CD14-positive monocyte (primary cell): Measurements from ENCODE around the gene EDIL3. TPM values are rescaled to one million over a fixed set of nuclear protein-coding genes. Genes with fewer than 3 reads are reported as not detected.

Experiments
- DNase-seq, 3 donors: peaks; one replicate each; pipeline ENCODE4 v3.0.0-alpha.2; 2011 to 2022
- H2AFZ ChIP-seq: 2 replicates; pipeline ENCODE4 v1.6.0; 2012; ENCODE audit warnings: mild to moderate bottlenecking, low read depth, low read length, inconsistent platforms; ENCODE audit not compliant: insufficient read depth, poor library complexity, severe bottlenecking
- H3K27ac ChIP-seq, 2 donors: 1 replicate in 1 of 2; 2 replicates in 1 of 2; pipeline ENCODE4 v1.5.1; 2012 to 2013; ENCODE audit warnings: low read length in 2 of 2, control low read depth in 1 of 2, inconsistent platforms in 1 of 2, low read depth in 1 of 2, mild to moderate bottlenecking in 1 of 2
- H3K27me3 ChIP-seq, 2 donors: one replicate each; pipeline versions ENCODE4 v1.6.0 to v1.6.1; 2011 to 2013; ENCODE audit warnings: low read length in 2 of 2; ENCODE audit not compliant: control insufficient read depth in 2 of 2, insufficient read depth in 2 of 2
- H3K36me3 ChIP-seq, 2 donors: replicated peaks in 1 of 2; 1 replicate in 1 of 2; 2 replicates in 1 of 2; pipeline versions ENCODE4 v1.5.1 to v1.6.1; 2012 to 2013; ENCODE audit warnings: low read length in 2 of 2, control low read depth in 1 of 2, inconsistent platforms in 1 of 2, mild to moderate bottlenecking in 1 of 2; ENCODE audit not compliant: insufficient read depth in 2 of 2, control insufficient read depth in 1 of 2
- H3K4me1 ChIP-seq, 2 donors: 1 replicate in 1 of 2; 2 replicates in 1 of 2; pipeline versions ENCODE4 v1.5.1 to v1.6.1; 2012 to 2013; ENCODE audit warnings: low read length in 2 of 2, control low read depth in 1 of 2, inconsistent platforms in 1 of 2, mild to moderate bottlenecking in 1 of 2, moderate library complexity in 1 of 2; ENCODE audit not compliant: insufficient read depth in 2 of 2, control insufficient read depth in 1 of 2
- H3K4me2 ChIP-seq: replicated peaks from 2 replicates; pipeline ENCODE3; 2012; ENCODE audit warnings: low read length, moderate library complexity, mild to moderate bottlenecking; ENCODE audit not compliant: poor library complexity, severe bottlenecking; ENCODE audit errors: extremely low read depth
- H3K4me3 ChIP-seq, 3 experiments: fragments of 200-600 bp in 1 of 3; sonication (generic) in 1 of 3; replicated peaks in 1 of 3; 1 replicate in 2 of 3; 2 replicates in 1 of 3; pipeline ENCODE4 v1.5.1; 2011 to 2013; ENCODE audit warnings: low read length in 3 of 3, mild to moderate bottlenecking in 3 of 3, control low read depth in 2 of 3, low read depth in 2 of 3, inconsistent platforms in 1 of 3, moderate library complexity in 1 of 3
- H3K79me2 ChIP-seq: 2 replicates; pipeline ENCODE4 v1.6.0; 2012; ENCODE audit warnings: mild to moderate bottlenecking, control low read depth, inconsistent platforms, low read length, moderate library complexity; ENCODE audit not compliant: insufficient read depth
- H3K9ac ChIP-seq: 2 replicates; pipeline ENCODE4 v1.6.0; 2017; ENCODE audit warnings: low read length, mild to moderate bottlenecking; ENCODE audit not compliant: insufficient read depth, poor library complexity, severe bottlenecking
- H3K9me3 ChIP-seq, 2 donors: replicated peaks in 1 of 2; 1 replicate in 1 of 2; 2 replicates in 1 of 2; pipeline versions ENCODE4 v1.5.1 to v1.6.1; 2012 to 2013; ENCODE audit warnings: low read length in 2 of 2, control low read depth in 1 of 2; ENCODE audit not compliant: control insufficient read depth in 1 of 2, insufficient read depth in 1 of 2
- H4K20me1 ChIP-seq: 2 replicates; pipeline ENCODE4 v1.6.0; 2012; ENCODE audit warnings: mild to moderate bottlenecking, low read length, control low read depth, moderate library complexity; ENCODE audit not compliant: insufficient read depth
- H3K27ac Mint-ChIP-seq, 7 donors: one replicate each; pipeline ENCODE4 v1.8.0; 2020; ENCODE audit warnings: mild to moderate bottlenecking in 7 of 7, mixed read lengths in 7 of 7, moderate library complexity in 6 of 7, inconsistent platforms in 2 of 7
- H3K27me3 Mint-ChIP-seq, 3 donors: one replicate each; pipeline ENCODE4 v1.8.0; 2021 to 2022; ENCODE audit warnings: low read depth in 3 of 3, mild to moderate bottlenecking in 3 of 3, mixed read lengths in 3 of 3, moderate library complexity in 3 of 3, inconsistent platforms in 1 of 3
- H3K36me3 Mint-ChIP-seq, 2 donors: one replicate each; pipeline ENCODE4 v1.8.0; 2020; ENCODE audit warnings: mixed read lengths in 2 of 2, inconsistent platforms in 1 of 2, mild to moderate bottlenecking in 1 of 2
- H3K4me1 Mint-ChIP-seq: one replicate; pipeline ENCODE4 v1.8.0; 2020; ENCODE audit warnings: mild to moderate bottlenecking, mixed read lengths
- H3K4me3 Mint-ChIP-seq, 2 donors: one replicate each; pipeline ENCODE4 v1.8.0; 2020; ENCODE audit warnings: mild to moderate bottlenecking in 2 of 2, mixed read lengths in 2 of 2, moderate library complexity in 1 of 2
- H3K9me3 Mint-ChIP-seq, 7 donors: one replicate each; pipeline ENCODE4 v1.8.0; 2020 to 2022; ENCODE audit warnings: mixed read lengths in 7 of 7, mild to moderate bottlenecking in 6 of 7, moderate library complexity in 6 of 7, inconsistent platforms in 2 of 7
- WGBS: methylation state at CpG from one replicate; pipeline ENCODE4 v1.1.5; 2013; ENCODE audit warnings: missing lambda C conversion rate; ENCODE audit not compliant: insufficient coverage; 5-methylcytosine and 5-hydroxymethylcytosine counted together
- intact Hi-C, 2 donors: fragments of 100-400 bp; cut with micrococcal nuclease; formaldehyde crosslinking; loops; one replicate each; pipeline versions ENCODE4 v1.15.0 to v1.15.1; 2023
- polyA plus RNA-seq, 3 donors: library from polyadenylated mRNA; depleted of rRNA in 1 of 3; unstranded in 2 of 3; stranded (reverse) in 1 of 3; fragments of 300-500 nt in 2 of 3; fragments of >200 nt in 1 of 3; fragmentation: Illumina TruSeq in 2 of 3; gene quantifications; 1 replicate in 2 of 3; 2 replicates in 1 of 3; pipeline ENCODE4 v1.2.3, GENCODE V29; 2012 to 2021
- TF ChIP-seq, protein P1 (sequence below): fragments of 200-600 bp; IDR thresholded peaks from one replicate; pipeline ENCODE4 v1.8.0; 2022; ENCODE audit warnings: antibody characterized with exemption, mild to moderate bottlenecking

EDIL3 gene
- polyA plus RNA-seq, 3 donors, result 0.09 TPM; not detected in 2

DNA sequence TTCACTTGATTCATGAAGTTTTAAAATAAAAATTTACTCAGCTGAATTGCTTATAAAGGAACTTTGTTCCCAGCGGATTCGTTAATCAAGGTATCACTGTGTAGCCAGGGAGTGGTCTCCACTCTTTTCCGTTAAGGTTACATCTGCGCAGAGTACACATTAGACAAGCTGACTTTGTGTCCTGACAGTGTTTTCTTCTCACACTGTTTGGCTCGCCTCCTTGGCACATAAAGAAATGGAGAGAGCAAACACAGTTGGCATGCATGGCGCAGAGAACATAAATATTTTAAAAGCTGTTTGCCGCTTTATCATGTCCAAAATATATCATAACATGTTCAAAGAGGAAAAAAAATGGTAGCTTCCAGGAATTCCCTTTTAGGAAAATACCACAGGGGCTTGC is 153.2 kb downstream of the EDIL3 start:
- H3K4me1 ChIP-seq, result no peaks in the 10 kb centered on the region
- Mint-ChIP-seq H3K27me3 (peaks cover 0 to 5% (median 2%) of the 10 kb centered on the region in 3 donors), H3K27ac (no peak overlapping the region), H3K4me1 (no peaks in the 10 kb centered on the region), H3K36me3 (no peaks in the 10 kb centered on the region), H3K4me3 (no peak overlapping the region), H3K9me3 (peaks cover 0 to 3% (median 0%) of the 10 kb centered on the region in 7 donors)
- 96% methylated on average over 5 of the region's 7 CpGs for WGBS
- intact Hi-C loops, result no loop called here
- TF ChIP-seq, protein P1, sequence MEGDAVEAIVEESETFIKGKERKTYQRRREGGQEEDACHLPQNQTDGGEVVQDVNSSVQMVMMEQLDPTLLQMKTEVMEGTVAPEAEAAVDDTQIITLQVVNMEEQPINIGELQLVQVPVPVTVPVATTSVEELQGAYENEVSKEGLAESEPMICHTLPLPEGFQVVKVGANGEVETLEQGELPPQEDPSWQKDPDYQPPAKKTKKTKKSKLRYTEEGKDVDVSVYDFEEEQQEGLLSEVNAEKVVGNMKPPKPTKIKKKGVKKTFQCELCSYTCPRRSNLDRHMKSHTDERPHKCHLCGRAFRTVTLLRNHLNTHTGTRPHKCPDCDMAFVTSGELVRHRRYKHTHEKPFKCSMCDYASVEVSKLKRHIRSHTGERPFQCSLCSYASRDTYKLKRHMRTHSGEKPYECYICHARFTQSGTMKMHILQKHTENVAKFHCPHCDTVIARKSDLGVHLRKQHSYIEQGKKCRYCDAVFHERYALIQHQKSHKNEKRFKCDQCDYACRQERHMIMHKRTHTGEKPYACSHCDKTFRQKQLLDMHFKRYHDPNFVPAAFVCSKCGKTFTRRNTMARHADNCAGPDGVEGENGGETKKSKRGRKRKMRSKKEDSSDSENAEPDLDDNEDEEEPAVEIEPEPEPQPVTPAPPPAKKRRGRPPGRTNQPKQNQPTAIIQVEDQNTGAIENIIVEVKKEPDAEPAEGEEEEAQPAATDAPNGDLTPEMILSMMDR, result no peak
- H3K27ac ChIP-seq, result no peak overlapping the region
- no peaks in the 10 kb centered on the region for H3K27me3 ChIP-seq
- H4K20me1 ChIP-seq, result no peaks in the 10 kb centered on the region
- H3K9ac ChIP-seq, result no peak overlapping the region
- H3K4me3 ChIP-seq, result no peak overlapping the region
- H3K4me2 ChIP-seq, result no peak overlapping the region
- no peak for DNase-seq
- no peaks in the 10 kb centered on the region for H3K79me2 ChIP-seq
- H2AFZ ChIP-seq, result no peak overlapping the region
- H3K36me3 ChIP-seq, result no peaks in the 10 kb centered on the region
- H3K9me3 ChIP-seq, result no peaks in the 10 kb centered on the region

DNA sequence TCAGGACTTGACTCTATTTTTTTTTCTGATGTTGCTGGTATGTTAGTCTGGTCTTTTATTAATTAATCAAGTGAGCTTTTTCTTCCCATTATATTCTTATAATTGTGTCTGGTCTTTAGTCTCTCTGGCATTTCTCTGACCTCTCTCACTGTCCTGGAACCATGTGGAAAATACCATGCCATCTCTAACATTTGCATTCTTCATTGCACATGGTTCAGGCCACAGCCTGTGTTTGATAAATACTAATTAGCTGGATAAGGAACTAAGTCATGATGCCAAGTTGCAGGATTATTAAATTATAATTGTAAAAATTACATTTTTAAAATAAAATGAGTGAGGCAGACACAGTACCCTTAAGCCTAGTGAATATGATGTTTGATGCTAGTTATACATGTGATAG is 155.6 kb downstream of the EDIL3 start:
- DNase-seq, result no peak
- intact Hi-C loops, result no loop called here
- Mint-ChIP-seq H3K27ac (no peak overlapping the region), H3K4me1 (no peaks in the 10 kb centered on the region), H3K4me3 (no peak overlapping the region), H3K9me3 (peaks cover 0 to 3% (median 0%) of the 10 kb centered on the region in 7 donors), H3K36me3 (no peaks in the 10 kb centered on the region), H3K27me3 (peaks cover 0 to 3% (median 0%) of the 10 kb centered on the region in 3 donors)
- H3K27me3 ChIP-seq, result no peaks in the 10 kb centered on the region
- no peak overlapping the region for H2AFZ ChIP-seq
- no peaks in the 10 kb centered on the region for H3K36me3 ChIP-seq
- H3K4me1 ChIP-seq, result no peaks in the 10 kb centered on the region
- H3K79me2 ChIP-seq, result no peaks in the 10 kb centered on the region
- no peak overlapping the region for H3K27ac ChIP-seq
- no peak overlapping the region for H3K9ac ChIP-seq
- H3K4me3 ChIP-seq, result no peak overlapping the region
- no peaks in the 10 kb centered on the region for H3K9me3 ChIP-seq
- no peaks in the 10 kb centered on the region for H4K20me1 ChIP-seq
- H3K4me2 ChIP-seq, result no peak overlapping the region
- TF ChIP-seq, protein P1, result no peak
